G401.6 (cell line): ENCODE results near the gene LRBA.
"Not testable (repeated sequence)": the region's sequence is repeated elsewhere in the genome, so short reads cannot be mapped to it uniquely, and the experiment has no call there.

Experiments used
- FAIRE-seq: peaks from 2 replicates; lab custom pipeline; 2012; peaks lifted over from hg19 to GRCh38; lab: Jason Lieb, UNC

LRBA gene

GRCh38 chr4:151021637-151022334, 6.7 kb upstream of the LRBA start:
- no peak for FAIRE-seq

- FAIRE-seq: no peak
Observed at GRCh38 chr4:151015459-151016347, 619 bp upstream of the LRBA start.

- FAIRE-seq: peak; percentile 27
Observed at GRCh38 chr4:151013944-151014343, 1.1 kb downstream of the LRBA start.

GRCh38 chr4:151013491-151013890, 1.6 kb downstream of the LRBA start:
- FAIRE-seq: no peak

- FAIRE-seq: no peak
Observed at GRCh38 chr4:151012820-151013219, 2.3 kb downstream of the LRBA start.

GRCh38 chr4:151012376-151012775, 2.7 kb downstream of the LRBA start:
- no peak for FAIRE-seq

- FAIRE-seq: no peak
Observed at GRCh38 chr4:151004222-151004621, 10.9 kb downstream of the LRBA start.

GRCh38 chr4:151000747-151001429, 14.2 kb downstream of the LRBA start:
- FAIRE-seq: no peak

- FAIRE-seq: no peak
Observed at GRCh38 chr4:150999086-150999485, 16.0 kb downstream of the LRBA start.

- peak; percentile 71 for FAIRE-seq
Observed at GRCh38 chr4:150997141-150997540, 17.9 kb downstream of the LRBA start.

- no peak for FAIRE-seq
Observed at GRCh38 chr4:150994721-150995120, 20.4 kb downstream of the LRBA start.

- not testable (repeated sequence) for FAIRE-seq
Observed at GRCh38 chr4:150993577-150993976, 21.5 kb downstream of the LRBA start.

GRCh38 chr4:150990993-150991392, 24.1 kb downstream of the LRBA start:
- FAIRE-seq: no peak

- FAIRE-seq: no peak
Observed at GRCh38 chr4:150990250-150990649, 24.8 kb downstream of the LRBA start.

GRCh38 chr4:150988238-150988637, 26.8 kb downstream of the LRBA start:
- no peak for FAIRE-seq

- FAIRE-seq: no peak
Observed at GRCh38 chr4:150987204-150987603, 27.9 kb downstream of the LRBA start.

- FAIRE-seq: no peak
Observed at GRCh38 chr4:150986085-150986484, 29.0 kb downstream of the LRBA start.

- FAIRE-seq: no peak
Observed at GRCh38 chr4:150983851-150984250, 31.2 kb downstream of the LRBA start.

- FAIRE-seq: no peak
Observed at GRCh38 chr4:150982557-150983233, 32.4 kb downstream of the LRBA start.

GRCh38 chr4:150978738-150979575, 36.1 kb downstream of the LRBA start:
- FAIRE-seq: no peak

- no peak for FAIRE-seq
Observed at GRCh38 chr4:150976478-150977118, 38.5 kb downstream of the LRBA start.
